Stimulated activated CD4-positive, alpha-beta T cell treated with anti-CD3 and anti-CD28 coated beads, Interleukin-4, amount 100 ng/mL, for 48 hours (primary cell): ENCODE data around the gene TANGO2.

Source experiments
- DNase-seq, 2 donors: peaks; one replicate each; pipeline ENCODE4 v3.0.0-alpha.2; 2020; ENCODE audit warnings: low read depth in 2 of 2

TANGO2 gene

DNA sequence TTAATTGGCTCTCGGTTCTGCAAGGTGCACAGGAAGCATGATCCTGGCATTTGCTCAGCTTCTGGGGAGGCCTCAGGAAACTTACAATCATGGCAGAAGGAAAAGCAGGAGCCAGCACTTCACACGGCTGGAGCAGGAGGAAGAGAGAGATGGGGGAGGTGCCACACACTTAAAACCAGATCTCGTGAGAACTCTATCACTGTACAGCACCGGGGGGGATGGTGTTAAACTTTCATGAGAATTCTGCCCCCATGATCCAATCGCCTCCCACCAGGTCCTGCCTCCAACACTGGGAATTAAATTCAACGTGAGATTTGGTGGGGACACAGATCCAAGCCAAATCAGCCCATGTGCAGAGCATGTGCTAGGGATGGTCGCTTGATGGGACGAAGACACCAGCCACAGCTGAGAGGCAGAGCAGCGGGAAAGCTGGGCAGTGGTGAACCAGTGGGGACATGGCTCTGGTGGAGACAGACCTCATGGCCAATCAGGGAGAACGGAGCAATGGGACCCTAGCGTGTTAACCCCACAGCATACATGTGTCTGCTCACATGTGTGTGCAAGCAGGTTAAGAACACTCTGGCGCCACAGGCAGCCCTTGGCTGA lies 6.2 kb downstream of the TANGO2 start:
- no peak for DNase-seq

GRCh38 chr22:20027966-20028854 lies 7.3 kb downstream of the TANGO2 start:
- DNase-seq: no peak

DNA sequence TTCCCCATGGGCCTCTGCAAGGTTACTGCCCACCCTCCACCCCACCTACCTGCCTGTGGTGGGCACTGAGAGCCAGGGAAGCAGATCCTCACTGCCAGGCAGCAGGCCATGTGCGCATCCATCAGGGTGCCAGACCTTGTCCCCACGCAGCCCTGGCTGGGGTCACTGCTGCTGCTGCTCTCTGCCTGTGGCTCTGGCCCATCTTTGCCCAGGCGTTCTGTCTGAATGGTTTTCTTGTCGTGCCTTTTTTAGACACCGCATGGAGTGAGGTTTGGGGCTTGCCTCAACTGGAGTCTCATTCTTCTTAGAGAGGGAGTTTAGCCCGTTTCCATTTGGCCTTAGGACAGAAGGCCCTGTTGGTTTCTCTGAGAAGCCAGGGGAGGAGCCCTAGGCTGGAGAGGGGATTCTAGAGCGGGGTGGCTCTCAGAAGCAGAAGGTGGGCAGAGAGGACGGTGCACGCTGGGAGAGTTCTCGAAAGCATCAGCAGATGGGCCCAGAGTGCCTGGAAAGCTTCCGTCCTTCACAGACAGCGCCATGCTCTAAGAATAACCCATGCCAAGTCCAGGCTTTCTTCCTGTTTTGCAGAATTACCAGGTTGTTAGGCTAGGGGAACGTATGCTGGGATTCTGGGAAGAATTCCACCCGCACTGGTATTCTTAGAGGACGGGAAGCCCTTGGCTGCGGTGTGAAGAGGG lies 8.1 kb downstream of the TANGO2 start:
- no peak for DNase-seq

- DNase-seq: no peak
Measured at GRCh38 chr22:20029550-20030225, 8.8 kb downstream of the TANGO2 start.

GRCh38 chr22:20031732-20032406 lies 11.0 kb downstream of the TANGO2 start:
- DNase-seq: peak in 1 of 2 donors; percentile 10

- DNase-seq: no peak
Measured at GRCh38 chr22:20032407-20032991, 11.6 kb downstream of the TANGO2 start.

DNA sequence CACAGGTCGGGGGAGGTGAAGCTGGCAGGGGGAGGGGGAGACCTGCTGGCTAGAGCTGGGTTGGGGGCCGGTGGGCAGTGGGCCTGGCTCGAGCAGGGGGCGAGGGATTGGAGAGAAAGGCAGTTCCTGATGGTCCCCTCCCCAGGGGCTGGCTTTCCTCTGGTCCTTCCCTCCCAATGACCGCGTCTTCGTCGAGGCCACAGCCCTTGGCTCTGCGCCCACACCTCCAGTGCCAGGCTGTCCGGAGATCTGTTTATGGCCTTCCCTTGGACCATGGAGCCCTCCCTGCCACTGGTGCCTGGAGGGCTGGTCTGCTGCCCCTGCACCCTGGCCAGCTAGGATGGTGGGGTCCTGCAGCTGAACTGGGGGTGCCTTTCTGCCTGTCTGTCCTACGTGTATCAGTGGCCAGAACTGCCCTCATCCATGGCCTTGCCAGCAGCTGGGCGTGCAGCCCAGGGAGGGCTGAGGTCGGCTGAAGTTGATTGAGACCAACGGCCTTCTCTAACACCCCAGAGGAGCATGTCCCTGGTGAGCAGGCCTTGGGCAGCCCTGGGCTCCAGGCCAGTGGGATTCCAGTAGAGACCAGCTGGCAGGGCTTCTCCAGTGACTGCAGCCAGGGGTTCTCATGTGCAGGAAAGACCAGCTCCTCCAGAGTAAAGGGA lies 12.3 kb downstream of the TANGO2 start:
- no peak for DNase-seq

DNA sequence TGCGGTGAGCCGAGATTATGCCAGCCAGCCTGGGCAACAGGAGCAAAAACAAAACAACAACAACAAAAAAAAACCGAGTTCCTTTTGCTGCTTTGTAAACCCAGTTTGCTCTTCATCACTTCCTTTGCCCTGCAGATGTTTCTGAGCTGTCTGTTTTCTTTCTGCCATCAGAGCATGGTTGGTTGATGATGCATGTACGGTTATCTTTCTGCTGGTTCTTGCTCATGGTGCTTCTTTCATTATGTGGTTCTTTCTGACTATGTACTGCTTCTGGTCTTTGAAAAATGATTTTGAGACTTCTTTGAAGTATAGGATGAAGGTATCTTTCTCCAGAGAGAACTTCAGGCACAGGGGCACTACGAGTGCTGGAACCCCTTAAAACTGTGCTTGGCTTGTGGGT lies 13.2 kb downstream of the TANGO2 start:
- no peak for DNase-seq

DNA sequence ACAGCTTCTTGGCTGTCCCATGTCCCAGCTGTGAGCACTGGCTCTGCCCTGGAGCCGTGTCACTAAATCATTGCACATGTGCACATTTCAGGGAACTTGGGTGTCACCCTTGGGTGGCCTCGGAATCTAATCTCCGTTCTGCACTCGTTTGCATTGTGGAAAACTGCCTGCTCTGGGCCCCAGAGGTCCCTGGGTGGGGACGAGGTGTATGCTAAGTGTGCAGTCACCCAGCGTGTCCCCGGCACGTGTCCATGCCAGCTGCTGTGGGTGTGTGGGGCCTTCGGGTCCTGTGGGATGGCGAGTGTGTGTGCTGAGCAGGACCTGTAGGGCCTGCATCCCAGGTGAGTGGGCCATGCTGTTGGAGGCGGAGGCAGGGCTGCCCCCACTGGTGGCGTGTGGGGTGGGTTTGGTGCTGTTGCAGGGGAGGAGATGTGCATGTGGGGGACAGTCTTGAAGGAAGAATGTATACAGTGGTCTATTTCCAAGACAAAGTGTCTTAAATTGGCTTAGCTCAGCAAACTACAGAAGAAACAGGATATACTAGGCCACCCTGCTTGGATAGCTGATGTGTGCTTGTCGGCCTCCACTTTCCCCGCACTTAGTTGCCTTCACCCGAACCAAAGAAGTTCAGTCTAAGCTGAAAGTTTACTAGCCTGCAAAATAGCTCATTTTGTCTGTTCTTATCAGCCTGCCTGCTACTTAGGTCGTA lies 14.6 kb downstream of the TANGO2 start:
- DNase-seq: no peak

DNA sequence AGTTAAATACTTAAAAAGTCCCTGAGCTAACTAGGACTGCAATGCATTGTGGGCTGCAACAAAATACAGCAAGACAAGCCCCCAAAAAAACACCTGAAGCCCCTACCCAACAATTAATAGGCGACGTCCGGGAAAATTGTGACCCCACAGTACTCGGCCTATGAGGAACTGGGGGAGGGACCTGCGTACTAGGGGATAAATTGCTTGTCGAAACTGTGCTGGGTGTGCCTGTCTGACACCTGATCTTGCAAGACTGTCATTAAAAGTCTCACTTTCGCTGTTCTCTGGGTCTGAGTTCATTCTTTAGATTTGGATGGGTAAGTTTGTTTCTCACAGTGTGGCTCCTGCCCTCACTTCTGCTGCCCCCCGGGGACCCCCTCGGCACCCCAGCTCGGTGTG lies 15.2 kb downstream of the TANGO2 start:
- DNase-seq: no peak

DNA sequence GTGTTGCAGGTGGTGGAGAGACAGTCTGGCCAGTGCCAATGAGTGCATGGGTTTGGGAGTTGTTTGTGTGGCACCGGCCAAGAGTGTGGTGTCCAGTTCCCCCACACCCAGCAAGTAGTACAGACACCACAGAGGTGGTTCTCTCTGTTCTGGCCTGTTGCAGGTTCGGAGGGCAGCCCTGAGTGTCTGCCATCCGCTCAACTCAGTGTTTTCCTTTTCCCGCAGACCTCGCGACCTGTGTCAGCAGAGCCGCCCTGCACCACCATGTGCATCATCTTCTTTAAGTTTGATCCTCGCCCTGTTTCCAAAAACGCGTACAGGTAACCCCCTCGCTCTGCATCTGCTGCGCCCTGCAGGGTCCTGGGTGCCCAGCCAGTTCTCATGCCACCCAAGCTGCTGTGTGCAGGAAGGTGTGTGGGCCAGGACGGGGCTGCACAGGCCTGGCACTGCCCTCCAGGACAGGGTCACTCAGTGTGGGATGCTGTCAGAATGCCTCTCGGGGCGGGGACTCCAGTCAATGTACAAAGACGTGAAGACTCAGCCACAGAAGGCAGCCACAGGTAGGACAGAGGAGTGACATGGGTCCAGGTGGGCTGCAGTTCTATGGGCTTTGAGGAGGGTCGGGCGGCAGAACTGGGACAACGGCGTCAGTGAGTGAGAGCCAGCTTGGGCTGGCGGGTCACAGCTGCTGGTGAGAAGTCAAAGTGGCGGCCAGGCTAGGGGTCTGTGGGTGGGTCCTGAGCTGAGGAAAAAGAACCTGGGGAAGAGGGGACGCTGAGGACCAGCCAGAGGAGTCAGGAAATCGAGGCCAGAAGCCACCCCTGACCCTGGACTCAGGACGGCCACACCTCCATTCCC lies 15.9 kb downstream of the TANGO2 start:
- no peak for DNase-seq

DNA sequence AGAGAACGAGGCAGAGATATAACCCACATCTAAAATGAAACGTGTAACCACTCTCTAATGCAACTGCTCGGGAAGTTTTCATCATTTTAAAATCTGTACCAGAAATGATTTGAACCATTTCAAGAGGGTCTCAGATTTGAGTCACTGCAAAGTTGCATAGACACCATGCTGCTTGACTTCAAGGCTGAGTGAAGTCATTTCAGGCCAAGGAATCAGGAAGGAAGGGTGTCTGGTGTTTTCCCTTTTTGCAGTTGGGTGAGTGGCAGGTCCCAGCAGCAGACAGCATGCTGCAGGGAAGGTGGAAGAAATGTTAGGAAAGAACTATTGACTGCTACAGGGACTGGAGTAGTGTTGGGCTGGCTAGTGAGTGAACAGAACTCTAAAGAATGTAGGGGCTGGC lies 16.5 kb downstream of the TANGO2 start:
- no peak for DNase-seq

GRCh38 chr22:20038574-20038973 lies 17.7 kb downstream of the TANGO2 start:
- no peak for DNase-seq

GRCh38 chr22:20039683-20040325 lies 18.9 kb downstream of the TANGO2 start:
- DNase-seq: no peak

DNA sequence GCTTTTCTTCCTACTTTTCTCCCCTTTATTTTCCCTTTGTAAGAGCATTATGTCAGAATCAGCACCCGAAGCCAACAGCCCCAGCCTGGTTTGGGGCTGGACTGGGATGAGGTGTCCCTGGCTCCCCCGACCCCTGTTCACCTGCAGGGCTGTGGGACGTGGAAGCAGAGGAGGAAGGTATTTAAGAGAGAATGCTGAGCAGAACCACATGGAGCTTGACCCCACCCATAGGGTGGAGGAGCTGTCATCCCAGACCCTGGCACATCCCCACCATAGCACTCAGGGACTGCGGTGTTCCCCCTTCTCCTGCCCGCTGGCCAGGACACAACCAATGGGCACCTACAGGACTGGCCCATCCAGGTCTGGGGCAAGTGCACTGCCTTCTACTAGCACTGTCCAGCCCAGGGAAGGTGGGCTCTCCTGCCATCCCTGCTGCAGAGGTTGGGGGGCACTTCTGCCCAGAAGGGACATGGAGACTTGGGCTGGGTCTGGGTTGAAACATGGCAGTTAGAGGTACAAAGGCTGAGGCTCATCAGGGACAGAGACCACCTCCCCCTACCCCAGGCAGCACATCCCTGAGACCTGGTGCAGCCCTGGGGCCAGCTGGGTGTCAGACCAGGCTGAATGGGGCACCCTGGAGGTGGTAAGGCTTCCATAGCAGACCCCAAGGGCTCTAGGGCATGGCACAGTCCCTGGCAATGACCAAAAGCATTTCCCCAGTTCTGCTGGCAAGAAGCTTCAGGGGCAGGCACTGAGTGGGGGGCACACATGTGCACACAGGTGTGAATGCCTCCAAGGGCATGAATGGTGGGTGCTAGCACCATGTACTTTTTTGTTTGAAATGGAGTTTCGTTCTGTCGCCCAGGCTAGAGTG lies 19.7 kb downstream of the TANGO2 start:
- no peak for DNase-seq

DNA sequence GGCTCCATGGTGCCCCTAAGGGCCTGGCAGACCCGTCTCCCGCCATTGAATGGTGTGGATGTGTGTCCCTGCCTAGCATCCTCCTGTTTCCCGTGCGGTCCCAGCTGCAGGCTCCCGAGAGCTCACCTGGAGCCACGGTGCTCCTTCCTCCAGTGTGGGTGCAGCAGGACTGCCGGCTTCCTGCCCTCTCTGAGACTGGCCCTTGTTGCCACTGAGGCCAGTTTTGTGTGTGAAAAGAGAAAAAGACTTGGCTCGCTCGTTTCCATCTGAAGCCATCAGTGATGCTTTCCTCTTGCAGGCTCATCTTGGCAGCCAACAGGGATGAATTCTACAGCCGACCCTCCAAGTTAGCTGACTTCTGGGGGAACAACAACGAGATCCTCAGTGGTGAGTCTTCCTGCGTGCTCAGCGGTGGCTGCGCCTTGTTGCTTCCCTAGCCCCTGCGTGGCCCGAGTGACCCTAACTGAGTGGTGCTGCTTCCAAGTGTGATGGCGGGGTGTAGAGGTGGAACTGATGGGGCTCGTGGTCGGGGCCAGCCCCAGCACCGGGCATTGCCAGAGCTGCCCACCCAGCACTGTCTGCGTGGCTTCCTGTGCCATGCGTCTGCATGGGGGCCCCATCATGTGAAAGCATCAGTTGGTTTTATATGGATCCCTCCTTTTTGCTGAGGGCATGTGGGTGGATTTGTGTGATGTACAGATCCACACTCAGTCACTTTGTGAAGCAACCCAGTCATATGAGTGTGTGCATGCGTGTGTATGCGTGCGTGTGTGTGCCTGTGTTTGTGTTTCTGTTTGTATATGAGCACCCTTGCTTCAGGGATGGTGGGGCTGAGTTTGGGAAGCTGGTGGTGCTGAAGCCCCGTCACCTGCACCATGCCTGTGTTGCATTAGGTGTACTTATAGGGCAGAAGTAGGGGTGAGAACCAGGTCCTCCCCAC lies 22.4 kb downstream of the TANGO2 start:
- DNase-seq: no peak

GRCh38 chr22:20043997-20044342 lies 23.1 kb downstream of the TANGO2 start:
- no peak for DNase-seq
